Common myeloid progenitor, CD34-positive (primary cell): ENCODE measurements around the gene HLA-DOA.

Source experiments
- CTCF ChIA-PET: fragments of 350-600 bp; sonication (Branson Sonifier 250); formaldehyde crosslinking; loops from one replicate; lab custom pipeline; 2021; ENCODE audit warnings: antibody characterized with exemption; lab: Charles Lee
- POLR2A ChIA-PET: fragments of 350-600 bp; sonication (Branson Sonifier 250); formaldehyde crosslinking; loops from one replicate; lab custom pipeline; 2021; ENCODE audit warnings: antibody characterized with exemption; lab: Charles Lee
- DNase-seq, 3 donors: peaks; one replicate each; pipeline versions ENCODE4 v3.0.0 to v3.0.0-alpha.2; 2013
- H3K27ac ChIP-seq, 2 experiments: 1 replicate in 1 of 2; 2 replicates in 1 of 2; pipeline ENCODE4 v1.7.0; 2013; ENCODE audit warnings: inconsistent platforms in 2 of 2, low read length in 2 of 2, mild to moderate bottlenecking in 2 of 2, low read depth in 1 of 2, moderate library complexity in 1 of 2; ENCODE audit not compliant: severe bottlenecking in 2 of 2, insufficient read depth in 1 of 2, poor library complexity in 1 of 2
- H3K27me3 ChIP-seq, 5 experiments: replicated peaks in 2 of 5; 1 replicate in 3 of 5; 2 replicates in 2 of 5; pipeline versions ENCODE4 v1.6.1 to v1.7.0; 2013; ENCODE audit warnings: low read length in 4 of 5, mild to moderate bottlenecking in 2 of 5, moderate library complexity in 2 of 5, inconsistent platforms in 1 of 5; ENCODE audit not compliant: insufficient read depth in 5 of 5, control insufficient read depth in 4 of 5
- H3K36me3 ChIP-seq, 4 experiments: 1 replicate in 2 of 4; 2 replicates in 2 of 4; pipeline versions ENCODE4 v1.6.1 to v1.7.0; 2013; ENCODE audit warnings: low read length in 3 of 4, control low read depth in 1 of 4, mild to moderate bottlenecking in 1 of 4; ENCODE audit not compliant: control insufficient read depth in 4 of 4, insufficient read depth in 4 of 4
- H3K4me1 ChIP-seq, 4 experiments: 1 replicate in 3 of 4; 2 replicates in 1 of 4; pipeline versions ENCODE4 v1.6.1 to v1.7.1; 2013; ENCODE audit warnings: low read length in 3 of 4, mild to moderate bottlenecking in 3 of 4, control low read depth in 1 of 4, inconsistent platforms in 1 of 4, moderate library complexity in 1 of 4; ENCODE audit not compliant: control insufficient read depth in 4 of 4, insufficient read depth in 4 of 4; ENCODE audit errors: control extremely low read depth in 1 of 4
- H3K4me3 ChIP-seq, 7 experiments: 1 replicate in 4 of 7; 2 replicates in 3 of 7; pipeline versions ENCODE4 v1.5.1 to v1.7.0; 2013; ENCODE audit warnings: mild to moderate bottlenecking in 7 of 7, low read length in 6 of 7, moderate library complexity in 6 of 7, inconsistent platforms in 2 of 7, low read depth in 2 of 7, control low read depth in 1 of 7; ENCODE audit not compliant: insufficient read depth in 4 of 7, control insufficient read depth in 1 of 7; ENCODE audit errors: extremely low read depth in 1 of 7
- H3K9me3 ChIP-seq, 5 experiments: 1 replicate in 4 of 5; 2 replicates in 1 of 5; pipeline versions ENCODE4 v1.6.1 to v1.7.1; 2013; ENCODE audit warnings: low read length in 4 of 5, mild to moderate bottlenecking in 2 of 5, inconsistent platforms in 1 of 5, low read depth in 1 of 5, moderate library complexity in 1 of 5; ENCODE audit not compliant: control insufficient read depth in 4 of 5, insufficient read depth in 2 of 5; ENCODE audit errors: control extremely low read depth in 1 of 5
- WGBS: methylation state at CpG from one replicate; pipeline ENCODE4 v1.1.5; 2013; ENCODE audit not compliant: insufficient coverage; 5-methylcytosine and 5-hydroxymethylcytosine counted together

The HLA-DOA gene

DNA sequence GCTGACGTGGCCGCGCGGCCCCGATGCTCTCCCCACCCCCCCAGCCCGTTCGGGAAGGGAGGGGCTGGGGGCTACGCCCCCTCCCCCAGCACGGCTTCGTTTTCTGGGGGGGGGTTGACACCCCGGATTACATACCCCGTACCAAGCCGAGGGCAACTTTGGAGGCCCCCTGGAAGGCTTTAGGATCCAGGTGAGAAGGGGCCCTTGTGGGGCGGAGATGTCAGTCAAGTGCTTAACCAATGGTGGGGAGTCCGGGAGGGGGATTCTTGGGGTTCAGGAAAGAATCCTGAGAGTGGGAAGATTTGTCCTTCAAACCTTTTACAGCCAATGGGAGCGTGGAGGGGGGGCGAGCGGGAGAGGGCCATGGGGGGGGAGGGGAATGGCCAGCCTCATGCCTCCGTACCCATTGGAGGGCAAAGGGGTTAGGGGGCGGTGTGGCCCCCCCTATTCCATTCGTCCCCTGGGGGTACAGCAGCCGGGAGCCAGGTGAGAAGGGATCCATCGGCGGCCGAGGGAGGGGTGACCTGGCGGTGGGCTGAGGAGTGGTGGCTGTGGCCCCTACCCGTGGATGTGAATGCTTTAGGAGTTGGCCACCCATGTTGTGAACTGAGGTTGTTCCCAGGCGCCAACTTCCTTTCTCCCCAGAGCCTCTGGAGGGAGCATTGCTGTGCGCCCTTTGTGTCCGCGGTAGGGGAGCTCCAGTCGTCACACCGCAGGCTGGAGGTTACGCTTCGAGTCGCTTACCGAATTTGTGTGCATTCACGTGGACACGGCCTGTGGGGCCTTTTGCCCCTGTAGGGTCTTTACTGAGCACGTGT, 40.3 kb downstream of the HLA-DOA start:
- Histone ChIP-seq H3K36me3 (peaks cover 0 to 18% (median 9%) of the 10 kb centered on the region in 4 experiments), H3K27ac (peak overlapping the region; percentile 98 to 100), H3K27me3 (no peaks in the 10 kb centered on the region), H3K4me1 (peaks cover 21 to 63% (median 46%) of the 10 kb centered on the region in 4 experiments), H3K9me3 (no peaks in the 10 kb centered on the region), H3K4me3 (peak overlapping the region; percentile 54 to 97 (median 97))
- ChIA-PET CTCF (interaction anchor here (2.8 to 19.5 kb wide), 5 partner anchors 14 to 124 kb away, joined by 16 to 346 read pairs (median 21); partner anchors contain the start of genes HLA-DMA and PSMB8), POLR2A (interaction anchor here (0.7 to 9.6 kb wide), 2 partner anchors 16 to 28 kb away, joined by 3 to 149 read pairs; partner anchors contain the start of genes HLA-DMA and HLA-DMB)
- peak; percentile 61 to 78 (median 70) for DNase-seq
- under 1% methylated on average over 27 of the region's 40 CpGs for WGBS

DNA sequence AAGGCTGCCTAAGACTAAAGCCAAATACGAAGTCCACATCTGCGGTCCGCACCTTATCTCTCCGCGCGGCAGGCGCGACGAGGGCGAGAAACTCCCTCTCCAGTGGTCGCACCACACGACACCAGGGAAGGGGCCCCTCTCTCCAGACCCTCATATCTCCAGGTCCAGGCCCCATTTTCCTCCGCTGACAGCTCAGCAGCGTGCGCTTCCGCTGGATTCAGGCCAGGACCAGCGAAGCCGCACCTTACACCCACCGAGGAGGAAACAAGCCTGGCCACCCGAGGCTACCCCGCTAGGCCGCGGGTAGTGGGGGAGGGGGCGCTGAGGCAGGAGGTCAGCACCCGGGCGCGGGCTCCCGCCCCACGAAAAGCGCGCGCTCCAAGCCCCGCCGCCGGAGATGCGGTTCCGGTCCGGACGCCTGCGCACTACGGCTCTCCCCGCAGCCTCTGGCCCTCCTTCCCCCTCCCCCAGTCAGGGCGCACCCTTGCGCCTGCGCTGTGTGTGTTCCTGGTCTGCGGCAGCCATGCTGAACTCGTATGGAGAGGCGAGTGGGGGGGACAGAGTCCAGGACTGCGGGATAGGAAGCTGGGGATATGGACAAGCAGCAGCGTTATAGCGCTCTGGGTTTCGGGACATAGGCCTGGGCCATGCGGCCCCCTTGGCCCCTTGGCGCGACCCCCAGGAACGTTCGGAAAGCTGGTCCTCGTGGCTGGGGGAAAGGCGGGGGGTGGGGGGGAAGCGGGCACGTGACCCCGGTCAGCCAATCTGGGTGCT, 41.1 kb downstream of the HLA-DOA start, which contains the start of gene BRD2:
TSS of gene BRD2 (plus strand) at position 502 of the 774 bp plus-strand sequence. CDS start 4,305 bp downstream, outside the sequence.
- Histone ChIP-seq H3K4me1 (peaks cover 17 to 58% (median 42%) of the 10 kb centered on the region in 4 experiments), H3K27ac (peak within 1 kb of the TSS; percentile 98 to 100), H3K36me3 (peaks cover 0 to 10% (median 9%) of the 10 kb centered on the region in 4 experiments), H3K9me3 (no peaks in the 10 kb centered on the region), H3K27me3 (no peaks in the 10 kb centered on the region), H3K4me3 (peak within 1 kb of the TSS; percentile 60 to 97 (median 97))
- 0% methylated on average over 39 of the region's 62 CpGs for WGBS
- CTCF ChIA-PET: interaction anchor here (0.9 to 19.5 kb wide), 9 partner anchors 14 to 82 kb away, joined by 3 to 346 read pairs (median 4); partner anchors contain the start of gene HLA-DMA
- POLR2A ChIA-PET: interaction anchor here (0.5 to 9.6 kb wide), 5 partner anchors 15 to 90 kb away, joined by 3 to 149 read pairs (median 4); partner anchors contain the start of genes HLA-DMA and HLA-DMB
- peak; percentile 96 to 98 (median 98) for DNase-seq

DNA sequence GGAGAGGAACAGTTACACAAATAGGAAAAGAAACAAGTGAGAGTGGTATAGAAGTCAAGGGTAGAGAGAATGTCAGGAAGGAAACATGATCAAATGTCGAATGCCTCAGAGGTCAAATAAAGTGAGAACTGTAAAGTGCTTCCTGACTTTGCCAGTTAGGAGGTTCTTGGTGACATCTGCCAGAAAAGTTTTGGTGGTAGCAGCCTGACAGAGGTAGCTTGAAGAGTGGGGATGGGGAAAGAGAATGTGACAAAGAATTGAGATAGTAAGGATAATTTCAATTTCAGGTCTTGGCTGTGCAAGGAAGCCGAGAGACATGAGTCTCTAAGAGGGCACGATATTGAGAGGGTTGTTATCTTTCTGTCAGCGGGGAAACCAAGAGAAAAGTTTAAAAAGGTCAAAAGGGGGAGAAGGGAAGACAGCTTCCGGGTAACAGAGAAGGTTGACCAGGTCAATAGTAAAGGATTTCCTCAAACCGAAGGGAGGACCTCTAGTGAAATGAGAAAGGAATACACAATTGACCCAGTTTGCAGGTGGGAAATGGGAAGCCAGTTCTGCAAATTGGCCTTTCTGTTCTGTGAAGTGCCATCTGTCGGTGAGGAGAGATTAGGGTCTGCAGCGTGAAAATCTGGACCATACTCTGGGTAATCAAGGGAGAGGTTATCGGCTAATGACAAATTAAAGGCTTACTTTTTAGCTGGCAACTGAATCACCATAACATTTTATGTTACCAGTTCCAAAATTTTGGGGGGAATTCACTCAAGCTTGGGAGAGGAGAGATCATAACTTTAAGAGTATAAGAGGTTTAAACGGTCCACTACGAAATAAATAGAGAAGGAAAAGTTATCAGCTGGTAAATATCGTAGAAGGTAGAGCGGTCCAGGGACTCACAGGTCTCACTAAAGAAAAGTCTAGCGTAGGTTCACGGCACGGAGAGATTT, 42.0 kb downstream of the HLA-DOA start:
- peaks cover 0 to 2% (median 1%) of the 10 kb centered on the region in 4 experiments for H3K36me3 ChIP-seq
- H3K27me3 ChIP-seq: no peaks in the 10 kb centered on the region
- H3K9me3 ChIP-seq: no peaks in the 10 kb centered on the region
- H3K4me1 ChIP-seq: peaks cover 17 to 60% (median 43%) of the 10 kb centered on the region in 4 experiments
- POLR2A ChIA-PET: interaction anchor here (0.5 to 9.6 kb wide), 4 partner anchors 14 to 90 kb away, joined by 3 to 149 read pairs (median 5); partner anchors contain the start of gene HLA-DMA
- 4% methylated on average over 13 of the region's 16 CpGs for WGBS
- DNase-seq: peak; percentile 65 to 75 (median 69)
- peak overlapping the region; percentile 98 to 100 for H3K27ac ChIP-seq
- peak overlapping the region; percentile 60 to 97 (median 97) for H3K4me3 ChIP-seq
- CTCF ChIA-PET: interaction anchor here (0.9 to 19.5 kb wide), 13 partner anchors 13 to 81 kb away, joined by 3 to 346 read pairs (median 6); partner anchors contain the start of genes HLA-DMA and HLA-DMB

DNA sequence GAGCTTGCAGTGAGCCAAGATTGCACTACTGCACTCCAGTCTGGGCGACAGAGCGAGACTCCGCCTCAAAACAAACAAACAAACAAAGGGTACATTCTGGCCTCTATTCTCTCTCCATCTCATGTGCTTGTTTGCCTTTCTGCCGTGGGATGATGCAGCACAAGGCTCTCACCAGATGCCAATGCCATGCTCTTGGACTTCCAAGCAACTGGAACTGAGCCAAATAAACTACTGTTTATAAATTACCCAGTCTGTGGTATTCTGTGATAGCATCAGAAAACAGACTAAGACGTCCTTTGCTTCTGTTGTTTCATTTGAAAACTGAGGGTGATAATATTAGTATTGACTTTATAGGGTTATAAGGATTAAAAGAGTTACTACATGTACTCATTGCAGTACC, 44.6 kb downstream of the HLA-DOA start:
- Histone ChIP-seq H3K36me3 (no peaks in the 10 kb centered on the region), H3K27ac (no peak overlapping the region), H3K4me3 (no peak overlapping the region), H3K27me3 (no peaks in the 10 kb centered on the region), H3K4me1 (peaks cover 19 to 54% (median 38%) of the 10 kb centered on the region in 4 experiments), H3K9me3 (no peaks in the 10 kb centered on the region)
- DNase-seq: no peak
- ChIA-PET POLR2A (interaction anchor here (9.6 kb wide), 1 partner anchor 12 kb away, joined by 149 read pairs; the partner anchor contains the start of gene HLA-DMA), CTCF (interaction anchor here (1.6 to 19.5 kb wide), 7 partner anchors 8 to 160 kb away, joined by 4 to 346 read pairs (median 13); partner anchors contain the start of genes HLA-DMA and HLA-DMB)
- 96% methylated on average over 3 of the region's 5 CpGs for WGBS

DNA sequence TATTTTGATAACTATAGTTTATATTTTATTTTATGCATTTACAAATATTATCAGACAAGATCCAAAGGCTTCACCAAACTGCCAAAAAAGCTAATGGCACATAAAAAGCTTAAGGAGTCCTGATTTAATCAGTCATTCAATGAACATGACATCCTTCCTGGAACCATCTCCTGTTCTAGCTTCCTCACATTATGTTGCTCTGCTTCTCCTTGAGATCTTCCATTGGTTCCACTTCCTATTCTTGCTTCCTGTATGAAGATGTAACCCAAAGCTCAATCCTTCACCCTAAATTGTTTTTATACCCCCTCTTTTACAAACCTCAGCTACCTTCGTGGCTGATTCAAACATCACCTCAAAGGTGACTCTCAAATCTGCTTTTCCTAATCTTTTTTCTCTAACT, 45.5 kb downstream of the HLA-DOA start:
- Histone ChIP-seq H3K27ac (no peak overlapping the region), H3K27me3 (no peaks in the 10 kb centered on the region), H3K36me3 (no peaks in the 10 kb centered on the region), H3K4me3 (no peak overlapping the region), H3K9me3 (no peaks in the 10 kb centered on the region), H3K4me1 (peaks cover 19 to 47% (median 32%) of the 10 kb centered on the region in 4 experiments)
- CTCF ChIA-PET: interaction anchor here (0.6 to 19.5 kb wide), 7 partner anchors 8 to 78 kb away, joined by 3 to 346 read pairs (median 4); partner anchors contain the start of gene HLA-DMA
- no peak for DNase-seq
- WGBS: 90% methylated on average over 1 of the region's 1 CpG
- POLR2A ChIA-PET: interaction anchor here (2.3 kb wide), 1 partner anchor 8 kb away, joined by 8 read pairs; no protein-coding TSS in a partner anchor
